ENCODE measurements around the gene MTMR11.

GRCh38 chr1:149966405-149966804 is 29.7 kb upstream of the MTMR11 start:
- TF ChIP-seq FOSL1 (IDR thresholded peaks at IDR 0.05; ENCODE audit: low read depth) (no peak), CTCF (IDR thresholded peaks at IDR 0.05 in 2 of 3, conservative IDR thresholded peaks at IDR 0.05 in 1 of 3; ENCODE audit: borderline replicate concordance in 1 of 3, insufficient read depth in 1 of 3, low read depth in 2 of 3, low read length in 2 of 3) (no peak), EZH2 (IDR thresholded peaks at IDR 0.05) (no peak)

Measured in HCT116 (cell line).